Endothelial cell of umbilical vein (primary cell): ENCODE data around the gene POLR3C.

ENCODE experiments used
- EZH2 ChIP-seq: IDR thresholded peaks from 2 replicates; pipeline ENCODE4 v1.6.1; 2012; ENCODE audit warnings: borderline replicate concordance, low read depth, mild to moderate bottlenecking, moderate library complexity, low read length, inconsistent platforms; ENCODE audit not compliant: severe bottlenecking
- GATA2 ChIP-seq: IDR thresholded peaks from 2 replicates; pipeline ENCODE4 v1.7.0; 2011; ENCODE audit warnings: low read depth, mild to moderate bottlenecking, moderate library complexity, mixed read lengths, low read length; ENCODE audit not compliant: insufficient read length, insufficient read depth
- MAX ChIP-seq: IDR thresholded peaks from 2 replicates; pipeline ENCODE4 v1.6.1; 2011; ENCODE audit not compliant: insufficient read depth, insufficient read length
- MYC ChIP-seq: IDR thresholded peaks from one replicate; pipeline ENCODE4 v1.6.1; 2011; ENCODE audit warnings: mild to moderate bottlenecking, low read depth, low read length
- POLR2A ChIP-seq: IDR thresholded peaks from 2 replicates; pipeline ENCODE4 v1.6.1; 2012; ENCODE audit warnings: low read depth, mild to moderate bottlenecking, control low read depth, low read length
- POLR2AphosphoS5 ChIP-seq: IDR thresholded peaks from 2 replicates; pipeline ENCODE4 v1.6.1; 2012; ENCODE audit warnings: low read depth, mild to moderate bottlenecking, control low read depth, low read length, moderate library complexity; ENCODE audit not compliant: insufficient read depth
- TF ChIP-seq, protein P1 (sequence below), 2 donors: IDR thresholded peaks; 1 replicate in 1 of 2; 2 replicates in 1 of 2; pipeline ENCODE4 v1.5.1; 2011; ENCODE audit warnings: low read length in 2 of 2, mild to moderate bottlenecking in 2 of 2, moderate library complexity in 2 of 2, control low read depth in 1 of 2, inconsistent platforms in 1 of 2, low read depth in 1 of 2; ENCODE audit not compliant: insufficient read depth in 1 of 2; ENCODE audit errors: extremely low read depth in 1 of 2

DNA sequence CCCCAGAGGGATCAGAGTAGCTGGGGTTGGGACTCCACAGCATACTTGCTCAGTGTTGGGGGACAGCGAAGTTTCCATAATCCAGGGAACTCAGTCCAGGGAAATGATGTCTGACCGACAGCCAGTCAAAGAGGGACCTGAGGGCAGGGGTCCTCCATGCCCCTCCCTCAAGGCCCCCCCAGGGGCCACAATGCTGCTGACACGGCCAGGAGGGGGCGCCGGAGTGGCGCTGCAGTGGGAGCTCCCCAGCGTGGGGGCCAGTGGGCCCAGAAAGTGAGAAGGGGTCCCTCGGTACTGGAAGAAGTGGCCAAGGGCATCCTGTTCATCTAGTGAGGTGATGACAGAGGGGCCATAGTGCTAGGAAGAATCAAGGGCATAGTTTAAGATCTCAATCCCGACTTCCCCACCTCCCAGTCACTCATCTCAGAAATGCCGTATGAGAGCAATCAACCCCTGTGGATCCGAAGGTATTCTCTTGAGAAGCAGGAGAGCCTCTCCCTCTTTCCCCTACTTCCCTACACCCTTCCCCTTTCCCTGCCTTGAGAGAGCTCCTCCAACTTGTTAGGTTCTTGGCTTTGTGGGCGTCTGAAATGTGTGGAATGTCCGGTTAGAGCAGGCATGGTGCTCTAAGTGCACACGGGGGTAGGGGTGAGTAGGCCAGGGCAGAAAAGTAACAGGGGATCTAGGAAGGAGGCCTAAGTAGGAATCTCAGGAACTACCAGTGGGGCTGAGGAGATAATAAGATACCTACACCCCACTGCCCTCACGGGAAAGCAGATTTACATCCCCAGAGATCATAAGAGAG, 25.6 kb downstream of the POLR3C start:
- no peak for TF ChIP-seq POLR2A
- TF ChIP-seq, protein P1, sequence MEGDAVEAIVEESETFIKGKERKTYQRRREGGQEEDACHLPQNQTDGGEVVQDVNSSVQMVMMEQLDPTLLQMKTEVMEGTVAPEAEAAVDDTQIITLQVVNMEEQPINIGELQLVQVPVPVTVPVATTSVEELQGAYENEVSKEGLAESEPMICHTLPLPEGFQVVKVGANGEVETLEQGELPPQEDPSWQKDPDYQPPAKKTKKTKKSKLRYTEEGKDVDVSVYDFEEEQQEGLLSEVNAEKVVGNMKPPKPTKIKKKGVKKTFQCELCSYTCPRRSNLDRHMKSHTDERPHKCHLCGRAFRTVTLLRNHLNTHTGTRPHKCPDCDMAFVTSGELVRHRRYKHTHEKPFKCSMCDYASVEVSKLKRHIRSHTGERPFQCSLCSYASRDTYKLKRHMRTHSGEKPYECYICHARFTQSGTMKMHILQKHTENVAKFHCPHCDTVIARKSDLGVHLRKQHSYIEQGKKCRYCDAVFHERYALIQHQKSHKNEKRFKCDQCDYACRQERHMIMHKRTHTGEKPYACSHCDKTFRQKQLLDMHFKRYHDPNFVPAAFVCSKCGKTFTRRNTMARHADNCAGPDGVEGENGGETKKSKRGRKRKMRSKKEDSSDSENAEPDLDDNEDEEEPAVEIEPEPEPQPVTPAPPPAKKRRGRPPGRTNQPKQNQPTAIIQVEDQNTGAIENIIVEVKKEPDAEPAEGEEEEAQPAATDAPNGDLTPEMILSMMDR (IDR thresholded peaks at IDR 0.05; ENCODE audit: extremely low read depth in 1 of 2, insufficient read depth in 1 of 2, low read depth in 1 of 2, low read length in 2 of 2) = peak; percentile 50 to 60
- TF ChIP-seq GATA2 = no peak
- no peak for TF ChIP-seq EZH2
- no peak for TF ChIP-seq POLR2AphosphoS5
- TF ChIP-seq MAX = no peak
- no peak for TF ChIP-seq MYC
